K562 (cell line): ENCODE data around the gene NAA80. TPM values are rescaled to one million over a fixed set of nuclear protein-coding genes. Genes with fewer than 3 reads are reported as not detected.

Source experiments
- ATF6 ChIP-seq: sonication (generic); formaldehyde crosslinking; IDR thresholded peaks from 2 replicates; pipeline ENCODE4 v1.4.0; 2020; ENCODE audit warnings: mild to moderate bottlenecking, missing genetic modification reagents
- BHLHE40 ChIP-seq: IDR thresholded peaks from 2 replicates; pipeline ENCODE4 v1.6.1; 2011; ENCODE audit warnings: low read length, improper control_type of control experiment
- CBFB ChIP-seq: sonication (generic); formaldehyde crosslinking; IDR thresholded peaks from 2 replicates; pipeline ENCODE4 v1.4.0; 2020; ENCODE audit warnings: mild to moderate bottlenecking, missing genetic modification reagents
- CHD1 ChIP-seq: fragments of 200-600 bp; sonication (generic); IDR thresholded peaks from one replicate; pipeline ENCODE4 v1.6.1; 2012; ENCODE audit warnings: mild to moderate bottlenecking, moderate library complexity, low read length, inconsistent platforms
- CTCFL ChIP-seq: IDR thresholded peaks from 2 replicates; pipeline ENCODE4 v1.6.1; 2011; ENCODE audit warnings: borderline replicate concordance, low read depth, mild to moderate bottlenecking, moderate library complexity, low read length; ENCODE audit not compliant: insufficient read depth, poor library complexity, severe bottlenecking
- ETV6 ChIP-seq, 3 experiments: fragments of 150-350 bp in 1 of 3; sonication (generic) in 1 of 3; formaldehyde crosslinking in 1 of 3; IDR thresholded peaks; 2 replicates each; pipeline versions ENCODE4 v1.6.1 to v1.8.0; 2014 to 2022; ENCODE audit warnings: borderline replicate concordance in 2 of 3, low read depth in 2 of 3, antibody characterized with exemption in 1 of 3, low read length in 1 of 3, mild to moderate bottlenecking in 1 of 3, missing genetic modification reagents in 1 of 3
- FOXA3 ChIP-seq, 2 experiments: fragments of 450-650 bp in 1 of 2; sonication (generic) in 1 of 2; formaldehyde crosslinking; IDR thresholded peaks in 1 of 2; conservative IDR thresholded peaks in 1 of 2; 2 replicates each; pipeline versions ENCODE4 v1.4.0 to v1.8.0; 2020 to 2022; ENCODE audit warnings: mild to moderate bottlenecking in 2 of 2, missing genetic modification reagents in 1 of 2
- GTF2A2 ChIP-seq: IDR thresholded peaks from 2 replicates; pipeline ENCODE4 v1.6.1; 2016; ENCODE audit warnings: mild to moderate bottlenecking, missing genetic modification characterization, missing compliant biosample characterization
- GTF2B ChIP-seq: IDR thresholded peaks from 2 replicates; pipeline ENCODE4 v1.6.1; 2011; ENCODE audit not compliant: insufficient read length; ENCODE audit errors: extremely low read depth
- HDAC2 ChIP-seq: fragments of 450-650 bp; IDR thresholded peaks from 2 replicates; pipeline ENCODE4 v1.6.1; 2016; ENCODE audit warnings: mild to moderate bottlenecking
- L3MBTL2 ChIP-seq: fragments of 450-650 bp; IDR thresholded peaks from 2 replicates; pipeline ENCODE4 v1.6.1; 2016; ENCODE audit warnings: mild to moderate bottlenecking, moderate library complexity
- NRF1 ChIP-seq, 2 experiments: fragments of 450-650 bp; IDR thresholded peaks in 1 of 2; conservative IDR thresholded peaks in 1 of 2; 2 replicates each; pipeline ENCODE4 v1.6.1; 2014; ENCODE audit warnings: mild to moderate bottlenecking in 2 of 2
- PREB ChIP-seq: sonication (generic); formaldehyde crosslinking; IDR thresholded peaks from 2 replicates; pipeline ENCODE4 v1.8.1; 2023; ENCODE audit warnings: mild to moderate bottlenecking, missing genetic modification reagents
- ZFP1 ChIP-seq: fragments of 450-650 bp; formaldehyde crosslinking; IDR thresholded peaks from 2 replicates; pipeline ENCODE4 v1.4.0; 2020; ENCODE audit warnings: mild to moderate bottlenecking, mixed read lengths
- ZNF224 ChIP-seq: sonication (generic); formaldehyde crosslinking; IDR thresholded peaks from 2 replicates; pipeline ENCODE4 v1.8.0; 2022; ENCODE audit warnings: mild to moderate bottlenecking, missing genetic modification reagents
- ZNF239 ChIP-seq: fragments of 250-450 bp; sonication (Bioruptor Pico); IDR thresholded peaks from 2 replicates; pipeline ENCODE4 v1.4.0; 2020; ENCODE audit warnings: mild to moderate bottlenecking
- ZNF395 ChIP-seq: fragments of 200-800 bp; sonication (Bioruptor generic); IDR thresholded peaks from 2 replicates; pipeline ENCODE4 v1.6.1; 2017; ENCODE audit warnings: missing genetic modification characterization, missing compliant biosample characterization
- ZNF561 ChIP-seq: fragments of 450-650 bp; formaldehyde crosslinking; conservative IDR thresholded peaks from 2 replicates; pipeline ENCODE4 v1.4.0; 2020; ENCODE audit warnings: mild to moderate bottlenecking, moderate library complexity
- ZNF79 ChIP-seq: fragments of 250-450 bp; sonication (Bioruptor Pico); IDR thresholded peaks from 2 replicates; pipeline ENCODE4 v1.4.0; 2020; ENCODE audit warnings: low read depth, mild to moderate bottlenecking, moderate library complexity
- polyA plus RNA-seq, 8 experiments: library from polyadenylated mRNA; depleted of rRNA in 4 of 8; stranded (reverse) in 5 of 8; unstranded in 3 of 8; fragments of >200 nt; fragmentation: Nextera tagmentation in 2 of 8; fragmentation: Illumina TruSeq in 1 of 8; extraction: Ambion mirVana in 2 of 8; extraction: Trizol in 1 of 8; gene quantifications; 2 replicates each; pipeline versions ENCODE4 v1.2.1 to v1.2.3, GENCODE V29; 2011 to 2014; ENCODE audit warnings: inconsistent platforms in 1 of 8, missing spikeins in 1 of 8
- total RNA-seq, 7 experiments: library from RNA; depleted of rRNA in 6 of 7; stranded (reverse); fragments of >200 nt in 6 of 7; fragmentation: Illumina TruSeq in 2 of 7; extraction: Trizol in 2 of 7; gene quantifications; 2 replicates each; pipeline versions ENCODE4 v1.2.1 to v1.2.3, GENCODE V29; 2011 to 2021; ENCODE audit warnings: low replicate concordance in 1 of 7

NAA80 gene
- total and polyA plus RNA-seq, 9 of the 15 experiments (the other 6 are each of a cell fraction or from before 2014, with no cell fraction given), result 0.82 to 24.0 (median 8.6) TPM

- TF ChIP-seq CTCFL (peak; percentile 91), BHLHE40 (peak; percentile 73), ZNF561 (CRISPR knock-in tag) (no peak), ZNF79 (CRISPR knock-in tag) (no peak), CHD1 (peak; percentile 53), HDAC2 (no peak), FOXA3 (CRISPR knock-in tag; conservative IDR thresholded peaks at IDR 0.05 in 1 of 2, IDR thresholded peaks at IDR 0.05 in 1 of 2) (no peak), ZNF239 (CRISPR knock-in tag) (no peak), ATF6 (0 out of 2 replicates have a peak, but pooled peaks have one; percentile 52), ZNF224 (CRISPR knock-in tag) (no peak), ETV6 (IDR thresholded peaks at IDR 0.05; ENCODE audit: borderline replicate concordance in 1 of 2, low read depth in 2 of 2, low read length in 1 of 2) (no peak), ETV6 (CRISPR knock-in tag; IDR thresholded peaks at IDR 0.05; ENCODE audit: borderline replicate concordance) (no peak), NRF1 (conservative IDR thresholded peaks at IDR 0.05 in 1 of 2, IDR thresholded peaks at IDR 0.05 in 1 of 2) (no peak), ZNF395 (CRISPR knock-in tag) (no peak), CBFB (no peak), ZFP1 (CRISPR knock-in tag) (no peak), GTF2B (no peak), PREB (no peak), GTF2A2 (tag) (no peak), L3MBTL2 (peak; percentile 50)
Observed at GRCh38 chr3:50260027-50260941, 38.9 kb downstream of the NAA80 start (continued).
